ENCODE measurements around the gene ATP8A2. TPM values are rescaled to one million over a fixed set of nuclear protein-coding genes. Genes with fewer than 3 reads are reported as not detected.

Gene ATP8A2
- total RNA-seq, 4 donors from 2014 or later = 0.18 to 11.6 (median 1.8) TPM

DNA sequence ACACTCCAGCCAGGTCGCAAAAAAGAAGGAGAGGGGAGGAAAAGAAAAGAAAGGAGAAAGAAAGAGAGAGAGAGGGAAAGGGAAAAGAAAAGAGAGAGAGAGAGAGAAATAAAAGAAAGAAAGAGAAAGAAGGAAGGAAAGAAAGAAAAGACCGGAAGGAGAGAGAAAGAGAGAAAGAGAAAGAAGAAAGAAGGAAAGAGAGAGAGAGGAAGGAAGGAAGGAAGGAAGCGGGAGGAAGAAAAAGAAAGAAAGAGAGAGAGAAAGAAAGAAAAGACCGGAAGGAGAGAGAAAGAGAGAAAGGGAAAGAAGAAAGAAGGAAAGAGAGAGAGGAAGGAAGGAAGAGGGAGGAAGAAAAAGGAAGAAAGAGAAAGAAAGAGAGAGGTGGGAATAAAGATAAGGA lies 359.3 kb downstream of the ATP8A2 start:
- H3K27me3 ChIP-seq = no peaks in the 10 kb centered on the region
- H3K9me3 ChIP-seq = no peaks in the 10 kb centered on the region
- H3K27ac ChIP-seq = no peak overlapping the region
- TF ChIP-seq POLR2A (IDR thresholded peaks at IDR 0.05) = no peak
- TF ChIP-seq, protein P1, sequence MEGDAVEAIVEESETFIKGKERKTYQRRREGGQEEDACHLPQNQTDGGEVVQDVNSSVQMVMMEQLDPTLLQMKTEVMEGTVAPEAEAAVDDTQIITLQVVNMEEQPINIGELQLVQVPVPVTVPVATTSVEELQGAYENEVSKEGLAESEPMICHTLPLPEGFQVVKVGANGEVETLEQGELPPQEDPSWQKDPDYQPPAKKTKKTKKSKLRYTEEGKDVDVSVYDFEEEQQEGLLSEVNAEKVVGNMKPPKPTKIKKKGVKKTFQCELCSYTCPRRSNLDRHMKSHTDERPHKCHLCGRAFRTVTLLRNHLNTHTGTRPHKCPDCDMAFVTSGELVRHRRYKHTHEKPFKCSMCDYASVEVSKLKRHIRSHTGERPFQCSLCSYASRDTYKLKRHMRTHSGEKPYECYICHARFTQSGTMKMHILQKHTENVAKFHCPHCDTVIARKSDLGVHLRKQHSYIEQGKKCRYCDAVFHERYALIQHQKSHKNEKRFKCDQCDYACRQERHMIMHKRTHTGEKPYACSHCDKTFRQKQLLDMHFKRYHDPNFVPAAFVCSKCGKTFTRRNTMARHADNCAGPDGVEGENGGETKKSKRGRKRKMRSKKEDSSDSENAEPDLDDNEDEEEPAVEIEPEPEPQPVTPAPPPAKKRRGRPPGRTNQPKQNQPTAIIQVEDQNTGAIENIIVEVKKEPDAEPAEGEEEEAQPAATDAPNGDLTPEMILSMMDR (IDR thresholded peaks at IDR 0.05) = no peak
- DNase-seq = no peak
- no peaks in the 10 kb centered on the region for H3K36me3 ChIP-seq
- no peak overlapping the region for H3K4me3 ChIP-seq
- H3K4me1 ChIP-seq = no peaks in the 10 kb centered on the region

- Histone ChIP-seq H3K4me3 (no peak overlapping the region), H3K36me3 (no peaks in the 10 kb centered on the region), H3K4me1 (no peaks in the 10 kb centered on the region), H3K27me3 (no peaks in the 10 kb centered on the region), H3K9me3 (no peaks in the 10 kb centered on the region), H3K27ac (no peak overlapping the region)
- no peak for DNase-seq
- TF ChIP-seq POLR2A (IDR thresholded peaks at IDR 0.05) = no peak
- TF ChIP-seq, protein P1 (IDR thresholded peaks at IDR 0.05) = no peak
Measured at GRCh38 chr13:25731536-25731935, 359.8 kb downstream of the ATP8A2 start.

- no peak for DNase-seq
- Histone ChIP-seq H3K9me3 (no peaks in the 10 kb centered on the region), H3K4me1 (no peaks in the 10 kb centered on the region), H3K27me3 (no peaks in the 10 kb centered on the region), H3K27ac (no peak overlapping the region), H3K36me3 (no peaks in the 10 kb centered on the region), H3K4me3 (no peak overlapping the region)
- TF ChIP-seq, protein P1 (IDR thresholded peaks at IDR 0.05) = no peak
- TF ChIP-seq POLR2A (IDR thresholded peaks at IDR 0.05) = no peak
Measured at GRCh38 chr13:25732111-25732865, 360.5 kb downstream of the ATP8A2 start.

DNA sequence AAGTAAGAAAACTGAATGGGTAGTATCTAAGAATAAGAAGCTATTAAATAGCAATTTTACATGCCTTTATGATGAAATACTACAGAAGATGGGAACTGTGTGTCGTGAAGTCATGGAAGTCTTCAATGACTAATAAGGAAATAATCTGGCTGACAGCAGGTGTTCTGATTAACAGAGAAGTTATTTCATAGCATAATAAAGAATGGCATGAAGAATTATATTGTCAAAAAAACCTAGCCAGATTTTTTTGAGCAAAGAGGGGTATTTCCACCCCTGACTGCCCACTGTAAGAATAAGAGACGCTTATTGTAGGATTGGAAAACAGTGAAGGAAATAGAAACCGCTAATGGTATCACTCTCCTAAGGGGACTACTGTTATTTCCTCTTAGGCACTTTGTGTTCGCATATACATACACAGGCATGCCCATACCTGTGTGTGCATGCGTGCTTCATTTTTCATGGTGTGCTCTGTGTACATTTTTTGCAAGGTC lies 361.3 kb downstream of the ATP8A2 start:
- no peaks in the 10 kb centered on the region for H3K27me3 ChIP-seq
- no peaks in the 10 kb centered on the region for H3K36me3 ChIP-seq
- no peak for DNase-seq
- H3K4me3 ChIP-seq = no peak overlapping the region
- TF ChIP-seq, protein P1 (IDR thresholded peaks at IDR 0.05) = no peak
- no peak for TF ChIP-seq POLR2A (IDR thresholded peaks at IDR 0.05)
- H3K27ac ChIP-seq = no peak overlapping the region
- no peaks in the 10 kb centered on the region for H3K4me1 ChIP-seq
- no peaks in the 10 kb centered on the region for H3K9me3 ChIP-seq

DNA sequence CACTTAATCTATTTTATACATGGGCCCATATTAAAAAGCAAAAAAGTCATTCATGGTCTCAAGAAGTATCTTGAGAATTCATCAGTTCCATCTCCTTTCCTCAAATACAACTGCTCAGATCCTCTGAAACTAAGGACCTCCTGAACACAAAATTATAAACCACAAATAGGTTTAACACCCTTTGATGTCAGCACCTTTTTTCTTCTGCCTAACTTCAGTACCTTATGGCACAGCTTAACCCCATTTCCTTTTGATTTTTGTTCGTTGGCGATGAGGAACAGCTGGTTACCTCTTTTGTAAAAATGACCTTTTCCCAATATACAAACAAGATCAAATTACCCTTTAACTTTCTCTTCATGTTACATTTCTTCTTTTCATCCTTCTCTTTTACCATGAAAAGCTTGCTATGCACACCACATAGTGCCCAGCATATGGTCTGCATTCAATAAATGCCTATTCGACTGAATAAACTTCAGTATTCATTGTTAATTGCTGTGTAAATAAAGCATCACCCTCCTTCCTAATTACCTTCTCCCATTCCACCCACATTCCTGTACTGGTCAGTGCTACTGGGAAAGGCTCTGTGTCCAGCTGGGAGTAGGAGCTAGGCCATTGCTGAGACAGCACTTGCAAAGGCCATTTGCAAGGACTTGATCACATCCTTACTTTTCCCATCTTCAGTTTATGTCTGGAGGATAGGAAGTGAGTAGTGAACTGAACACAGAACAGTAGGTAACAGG lies 362.1 kb downstream of the ATP8A2 start:
- no peak overlapping the region for H3K27ac ChIP-seq
- no peak overlapping the region for H3K4me3 ChIP-seq
- H3K36me3 ChIP-seq = no peaks in the 10 kb centered on the region
- no peaks in the 10 kb centered on the region for H3K9me3 ChIP-seq
- H3K27me3 ChIP-seq = no peaks in the 10 kb centered on the region
- no peaks in the 10 kb centered on the region for H3K4me1 ChIP-seq
- DNase-seq = no peak
- TF ChIP-seq POLR2A (IDR thresholded peaks at IDR 0.05) = no peak
- TF ChIP-seq, protein P1 (IDR thresholded peaks at IDR 0.05) = no peak
